Medulla oblongata (tissue), 1 donor: ENCODE measurements around the gene GNG7.
A peak's percentile ranks its signal among the peaks of the same experiment; 100 is the strongest.
"Not testable (repeated sequence)": the region's sequence is repeated elsewhere in the genome, so short reads cannot be mapped to it uniquely, and the experiment has no call there.

ENCODE experiments used
- DNase-seq: peaks from one replicate; pipeline ENCODE4 v3.0.0-alpha.2; 2015; ENCODE audit errors: extremely low spot score

GNG7 gene

GRCh38 chr19:2726904-2727639 lies 24.6 kb upstream of the GNG7 start:
- DNase-seq, result no peak

GRCh38 chr19:2726160-2726855 lies 23.8 kb upstream of the GNG7 start:
- no peak for DNase-seq

GRCh38 chr19:2724148-2724557 lies 21.7 kb upstream of the GNG7 start:
- no peak for DNase-seq

GRCh38 chr19:2723747-2724146 lies 21.3 kb upstream of the GNG7 start:
- no peak for DNase-seq

- no peak for DNase-seq
Observed at GRCh38 chr19:2723345-2723715, 20.8 kb upstream of the GNG7 start.

GRCh38 chr19:2722541-2723344 lies 20.2 kb upstream of the GNG7 start:
- DNase-seq, result peak; percentile 42

- no peak for DNase-seq
Observed at GRCh38 chr19:2721570-2722540, 19.4 kb upstream of the GNG7 start.

- no peak for DNase-seq
Observed at GRCh38 chr19:2720777-2721569, 18.5 kb upstream of the GNG7 start, which contains the start of gene DIRAS1. Gene DIRAS1 (minus strand): TSS chr19:2721372. CDS start chr19:2717806, 3,566 bp downstream.

- DNase-seq, result peak; percentile 37
Observed at GRCh38 chr19:2719920-2720776, 17.7 kb upstream of the GNG7 start.

- no peak for DNase-seq
Observed at GRCh38 chr19:2719232-2719735, 16.8 kb upstream of the GNG7 start.

- no peak for DNase-seq
Observed at GRCh38 chr19:2717638-2718541, 15.4 kb upstream of the GNG7 start.

- DNase-seq, result no peak
Observed at GRCh38 chr19:2716722-2717637, 14.5 kb upstream of the GNG7 start.

- no peak for DNase-seq
Observed at GRCh38 chr19:2716275-2716650, 13.8 kb upstream of the GNG7 start.

GRCh38 chr19:2715470-2716274 lies 13.2 kb upstream of the GNG7 start:
- no peak for DNase-seq

- no peak for DNase-seq
Observed at GRCh38 chr19:2714531-2715269, 12.2 kb upstream of the GNG7 start.

GRCh38 chr19:2714102-2714501 lies 11.6 kb upstream of the GNG7 start:
- not testable (repeated sequence) for DNase-seq
